GM04503 (cell line): ENCODE results near the gene OR10J5.
"Not testable (repeated sequence)": the region's sequence is repeated elsewhere in the genome, so short reads cannot be mapped to it uniquely, and the experiment has no call there.

Experiments used
- DNase-seq: peaks from one replicate; pipeline ENCODE4 v3.0.0-alpha.2; 2012; ENCODE audit warnings: low read depth

Gene OR10J5, protein sequence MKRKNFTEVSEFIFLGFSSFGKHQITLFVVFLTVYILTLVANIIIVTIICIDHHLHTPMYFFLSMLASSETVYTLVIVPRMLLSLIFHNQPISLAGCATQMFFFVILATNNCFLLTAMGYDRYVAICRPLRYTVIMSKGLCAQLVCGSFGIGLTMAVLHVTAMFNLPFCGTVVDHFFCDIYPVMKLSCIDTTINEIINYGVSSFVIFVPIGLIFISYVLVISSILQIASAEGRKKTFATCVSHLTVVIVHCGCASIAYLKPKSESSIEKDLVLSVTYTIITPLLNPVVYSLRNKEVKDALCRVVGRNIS

DNA sequence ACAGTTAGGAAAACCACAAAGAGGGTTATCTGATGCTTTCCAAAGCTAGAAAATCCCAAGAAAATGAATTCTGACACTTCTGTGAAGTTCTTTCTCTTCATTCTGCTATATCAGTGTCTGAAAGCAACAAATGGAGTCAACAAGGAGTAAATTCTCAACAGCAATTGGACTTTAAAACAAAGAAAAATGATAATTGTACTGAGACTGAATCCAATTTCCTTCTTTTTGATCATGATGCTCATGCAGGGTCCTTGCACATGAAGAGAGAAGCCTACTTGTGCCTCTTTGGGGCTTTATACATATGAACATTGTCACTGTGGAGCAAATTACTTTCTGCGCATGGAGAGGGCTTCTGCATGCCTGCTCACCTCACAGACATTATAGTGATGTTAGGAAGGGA, at the start of gene OR10J5:
TSS of gene OR10J5 (minus strand) at position 101 of the 400 bp plus-strand sequence. CDS start at position 101, 0 bp downstream.
- no peak for DNase-seq

DNA sequence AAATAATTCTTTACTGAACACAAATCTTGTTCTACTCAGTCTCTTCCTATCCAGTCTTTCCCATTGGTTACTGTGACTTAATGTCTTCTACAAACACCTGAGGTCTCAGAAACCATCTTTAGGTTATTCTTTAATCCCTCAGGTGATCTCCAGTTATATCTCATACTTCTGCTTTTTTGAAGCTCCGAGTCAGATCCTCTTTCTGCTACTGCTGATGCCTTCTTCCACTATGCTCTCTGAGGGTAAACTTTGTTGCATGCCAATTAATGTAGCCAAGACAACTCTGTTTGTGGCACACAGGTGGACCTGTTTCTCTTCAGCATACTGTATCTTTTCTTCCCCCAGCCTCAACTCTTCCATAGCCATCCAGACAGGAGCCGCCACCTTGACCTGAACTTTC, 48.7 kb upstream of the OR10J5 start:
- no peak for DNase-seq

DNA sequence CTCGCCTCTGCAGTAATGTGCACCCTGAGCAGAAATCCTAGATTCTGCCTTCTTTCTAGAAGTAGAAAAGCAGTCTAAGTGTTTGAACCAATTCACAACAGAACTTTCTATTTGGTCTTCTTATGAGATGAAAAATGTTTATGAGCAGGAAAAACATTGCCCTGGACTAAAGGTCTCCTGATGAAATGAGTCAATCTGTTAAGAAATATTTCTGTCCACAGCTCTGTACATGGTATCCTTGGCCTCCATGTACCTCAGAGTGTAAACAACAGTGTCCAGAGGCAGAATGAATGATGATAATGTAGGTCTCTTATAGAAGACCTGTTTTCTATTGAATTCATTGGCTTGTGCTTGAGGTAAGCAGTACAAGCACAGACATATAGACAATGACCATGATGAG, 45.6 kb upstream of the OR10J5 start:
- no peak for DNase-seq

DNA sequence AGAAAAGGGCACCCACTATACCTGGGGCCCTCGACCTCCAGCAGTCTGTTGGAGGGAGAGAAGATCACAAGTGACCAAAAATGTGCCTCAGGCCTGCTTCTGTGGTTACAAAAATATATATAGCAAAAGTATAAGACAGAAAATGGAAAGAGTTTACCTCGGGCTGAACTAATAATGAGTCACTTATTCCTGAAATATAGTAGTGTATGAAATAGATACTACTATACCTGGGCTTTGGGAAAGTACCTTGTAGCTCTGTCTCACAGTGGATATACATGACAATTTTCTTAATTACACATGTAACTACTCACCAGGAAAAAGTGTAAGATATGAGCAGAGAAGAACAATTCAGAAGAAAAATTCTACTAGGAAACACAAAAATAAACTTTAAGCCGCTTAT, 44.5 kb upstream of the OR10J5 start:
- no peak for DNase-seq

DNA sequence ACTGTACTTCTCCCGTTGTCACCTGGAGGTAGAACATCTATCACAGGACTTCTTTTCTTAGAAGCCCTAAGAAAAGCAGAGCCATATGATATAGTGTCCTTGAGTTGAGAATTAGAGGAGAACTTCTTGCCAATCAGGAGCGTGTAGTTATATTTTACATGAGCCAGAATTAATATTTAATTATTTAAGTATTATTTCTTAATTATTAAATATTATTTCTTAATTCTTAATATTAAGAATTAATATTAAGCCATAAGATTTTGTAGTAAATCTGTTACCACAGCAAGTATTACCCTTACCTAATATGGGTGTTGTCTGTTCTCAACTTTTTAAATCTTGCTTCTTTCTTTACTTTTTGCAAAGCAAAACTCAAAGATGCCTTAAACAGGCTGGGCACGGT, 41.6 kb upstream of the OR10J5 start:
- DNase-seq, result no peak

DNA sequence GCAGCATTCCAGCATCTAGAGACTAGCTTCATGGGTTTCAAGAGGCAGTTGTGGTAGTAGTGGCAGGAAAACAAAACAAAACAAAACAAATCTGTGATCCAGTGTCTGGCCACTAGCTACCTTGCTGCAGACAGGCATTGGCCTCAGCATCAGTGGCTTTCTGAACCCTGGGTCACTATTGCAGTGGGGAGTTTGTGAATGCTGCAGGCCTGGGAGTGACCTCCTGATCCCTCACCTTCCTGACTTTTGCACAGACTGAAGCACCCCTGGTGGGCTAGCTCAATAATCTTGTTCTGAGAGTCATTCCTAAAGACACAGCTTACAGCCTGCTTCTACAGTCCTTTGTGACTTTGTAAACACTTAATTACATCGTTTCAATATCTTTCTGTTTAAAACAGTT, 26.9 kb upstream of the OR10J5 start:
- DNase-seq, result no peak

DNA sequence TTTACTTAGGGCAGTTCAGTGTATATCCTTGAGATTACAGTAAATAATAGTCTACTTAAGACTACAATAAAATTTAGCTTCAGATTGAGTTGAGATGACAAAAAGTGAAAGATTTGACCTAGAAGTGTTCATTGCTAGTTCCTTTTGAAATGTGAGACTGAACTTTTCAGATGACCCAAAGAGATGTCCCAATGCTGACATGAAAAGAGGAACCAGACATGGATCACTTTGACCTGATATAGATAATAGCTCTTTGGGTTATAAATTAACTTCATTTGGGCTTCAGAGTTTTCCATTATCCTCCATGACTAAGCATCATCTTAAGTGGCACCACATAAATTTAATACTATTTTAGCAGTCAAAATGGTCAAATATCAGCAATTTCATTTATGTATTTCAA, 25.7 kb upstream of the OR10J5 start:
- DNase-seq, result no peak

DNA sequence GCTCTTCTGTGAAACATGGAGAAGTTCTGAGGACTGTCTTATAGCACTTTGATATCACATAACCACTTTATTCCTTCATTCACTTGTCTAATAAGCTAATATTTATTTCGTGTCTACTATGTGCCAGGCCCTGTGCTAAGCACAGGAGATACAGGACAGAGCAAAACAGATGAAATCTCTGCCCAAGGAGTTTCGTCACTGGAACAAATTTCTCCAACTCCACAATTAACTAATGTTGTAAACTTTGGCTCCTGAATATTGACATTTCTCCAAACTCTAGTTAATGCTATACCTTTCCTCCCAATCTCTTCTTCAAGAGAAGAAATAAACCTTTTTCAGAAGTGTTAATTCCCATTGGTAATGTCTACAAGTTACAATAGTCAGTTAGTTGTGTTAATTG, 24.8 kb upstream of the OR10J5 start:
- DNase-seq, result no peak

DNA sequence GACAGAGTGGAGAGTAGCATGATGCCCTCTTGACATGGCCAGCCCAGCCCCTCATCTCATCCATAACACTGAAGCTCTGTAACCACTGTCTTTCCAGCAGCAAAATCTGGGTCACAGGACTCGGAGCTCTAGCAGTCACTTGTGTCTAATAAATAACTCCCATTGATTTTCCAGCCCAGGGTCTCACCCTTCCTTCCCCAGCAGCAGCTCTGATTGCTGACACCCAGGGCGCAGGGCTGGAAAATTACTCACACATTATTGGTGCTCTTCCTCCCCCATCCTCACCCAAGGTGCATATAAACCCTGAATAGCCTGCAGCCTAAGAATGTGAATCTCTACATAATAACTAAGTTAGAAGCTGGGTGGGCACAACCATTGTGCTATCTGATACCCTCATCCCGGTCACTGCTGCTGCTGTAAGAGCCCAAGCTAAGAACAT, 21.1 kb upstream of the OR10J5 start:
- no peak for DNase-seq

DNA sequence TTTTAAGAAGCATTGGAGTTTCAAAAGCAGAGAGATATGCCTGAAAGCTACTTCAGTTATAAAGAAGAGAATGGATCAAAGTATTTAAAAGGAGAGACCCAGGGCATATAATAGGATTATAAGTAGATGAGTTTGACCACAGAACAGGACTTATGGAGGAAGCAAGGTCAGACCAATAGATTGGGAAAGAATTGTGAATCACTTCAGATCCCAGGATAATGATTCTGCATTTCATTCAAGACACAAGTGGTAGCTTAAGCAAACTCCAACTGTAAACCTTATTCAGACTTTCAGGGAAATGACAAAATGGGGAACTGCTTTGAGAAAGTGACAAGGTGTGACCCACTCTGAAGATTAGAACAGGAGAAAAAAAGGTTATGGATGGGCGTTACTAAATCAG, 18.9 kb upstream of the OR10J5 start:
- DNase-seq, result no peak

DNA sequence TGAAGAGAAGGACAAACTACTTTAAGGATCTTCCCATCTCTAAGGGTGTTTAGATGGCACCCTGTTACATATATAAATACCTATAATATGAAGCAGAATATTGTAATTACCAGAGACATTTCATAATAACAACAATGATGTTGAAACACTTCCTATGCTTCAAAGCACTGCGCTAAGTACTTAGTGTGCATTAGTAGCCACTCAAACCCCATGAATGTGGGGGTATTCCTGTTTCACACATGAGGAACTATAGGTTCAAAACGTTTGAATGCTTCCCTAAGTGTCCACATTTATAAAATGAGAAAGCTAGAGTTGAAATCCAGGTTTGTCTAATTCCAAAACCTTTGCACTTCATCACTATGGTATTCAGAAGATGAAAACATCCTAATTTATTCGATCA, 18.5 kb upstream of the OR10J5 start:
- no peak for DNase-seq

DNA sequence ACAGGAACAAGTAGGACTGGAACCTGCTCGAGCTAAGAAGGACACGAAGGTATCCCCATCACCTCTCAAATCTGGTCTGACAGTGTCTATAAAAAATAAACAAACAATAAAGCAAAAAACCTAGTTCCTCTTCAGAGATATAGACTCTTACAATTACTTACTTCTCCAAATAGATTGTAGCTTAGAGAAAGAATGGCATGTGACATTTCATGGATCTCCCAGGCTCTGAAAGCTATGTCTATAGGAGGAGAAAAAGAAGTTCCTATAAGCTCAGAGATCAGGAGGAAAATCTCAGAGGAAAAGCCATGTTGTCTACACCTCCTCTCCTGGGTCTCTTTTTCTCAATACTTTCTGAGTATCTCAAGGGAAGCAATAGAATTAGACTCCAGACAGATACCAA, 12.3 kb upstream of the OR10J5 start:
- DNase-seq, result no peak

DNA sequence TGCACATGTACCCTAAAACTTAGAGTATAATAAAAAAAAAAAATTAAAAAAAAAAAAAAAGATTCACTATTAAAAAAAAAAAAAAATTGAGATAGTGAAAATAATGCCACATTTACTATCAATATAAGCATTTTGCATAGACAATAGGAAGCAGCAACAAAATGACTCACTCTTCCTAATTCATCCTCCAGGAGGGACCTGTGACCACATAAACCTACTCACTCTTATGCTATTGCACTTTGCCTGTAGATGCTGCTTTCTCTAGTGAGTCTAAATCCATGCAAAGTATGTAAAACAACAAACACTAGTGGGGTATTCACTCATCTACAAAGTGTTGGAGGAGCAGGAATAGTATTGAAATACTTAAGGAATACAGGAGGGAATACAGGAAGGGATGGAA, 2.9 kb downstream of the OR10J5 start:
- DNase-seq, result no peak

DNA sequence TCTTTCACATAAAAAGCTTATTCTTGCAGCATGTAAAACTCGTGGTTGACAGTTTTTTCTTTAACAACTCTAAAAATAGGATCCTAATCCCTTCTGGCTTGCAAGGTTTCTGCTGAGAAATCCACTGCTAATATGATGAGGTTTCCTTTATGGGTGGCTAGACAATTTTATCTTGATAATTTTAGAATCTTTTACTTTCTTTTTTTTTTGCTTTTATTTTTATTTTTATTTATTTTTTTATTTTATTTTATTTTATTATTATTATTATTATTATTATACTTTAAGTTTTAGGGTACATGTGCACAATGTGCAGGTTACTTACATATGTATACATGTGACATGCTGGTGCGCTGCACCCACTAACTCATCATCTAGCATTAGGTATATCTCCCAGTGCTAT, 11.0 kb downstream of the OR10J5 start:
- not testable (repeated sequence) for DNase-seq

DNA sequence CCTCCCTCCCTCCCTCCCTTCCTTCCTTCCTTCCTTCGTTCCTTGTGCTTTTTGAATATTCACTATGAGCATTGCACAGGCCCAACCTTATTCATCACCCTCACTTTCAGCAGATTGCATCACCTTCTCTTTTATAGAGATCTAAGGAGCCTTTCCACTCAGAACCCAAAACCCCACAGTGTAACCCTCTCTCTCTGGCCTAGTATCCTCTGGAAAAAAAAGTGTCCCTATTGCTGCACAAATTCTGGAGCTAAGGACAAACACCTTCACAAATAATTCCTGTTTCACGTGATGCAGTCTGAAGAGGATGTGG, 25.6 kb downstream of the OR10J5 start:
- no peak for DNase-seq

DNA sequence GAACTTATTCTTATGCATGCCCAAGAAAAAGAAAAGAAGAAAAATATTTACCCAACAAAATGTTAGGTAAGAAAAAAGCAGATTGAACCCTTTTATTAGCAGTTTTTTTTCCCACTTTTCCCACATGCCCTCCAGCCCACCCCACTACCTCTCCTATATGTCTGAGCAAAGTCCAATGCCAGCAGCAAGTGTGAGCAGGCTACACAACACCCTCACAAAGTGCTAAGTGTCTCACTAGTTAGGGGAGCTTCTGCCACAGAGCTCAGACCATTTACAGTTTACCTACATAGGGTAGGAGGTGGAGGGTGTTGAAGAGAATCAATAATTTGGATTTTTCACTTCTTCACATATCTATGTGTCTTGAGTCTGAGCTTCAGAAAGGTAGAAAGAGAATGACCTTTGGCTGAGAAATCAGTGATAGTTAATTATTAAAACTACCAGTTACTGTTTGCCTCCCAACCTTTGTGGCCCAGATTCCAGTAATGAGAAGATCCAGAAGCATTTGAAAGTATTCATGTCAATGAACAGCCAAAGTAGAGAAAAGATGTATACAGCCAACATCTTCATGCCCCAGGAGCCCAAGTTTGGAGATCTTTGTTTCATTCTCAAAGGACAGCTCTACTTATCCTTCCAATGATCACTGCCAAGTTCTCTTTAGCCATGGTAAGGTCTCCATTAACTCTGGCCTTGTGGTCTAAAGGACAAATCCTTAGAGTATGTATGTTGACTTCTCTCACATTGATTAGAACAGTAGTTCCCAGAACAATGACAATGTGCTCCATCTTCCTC, 26.2 kb downstream of the OR10J5 start:
- DNase-seq, result no peak

DNA sequence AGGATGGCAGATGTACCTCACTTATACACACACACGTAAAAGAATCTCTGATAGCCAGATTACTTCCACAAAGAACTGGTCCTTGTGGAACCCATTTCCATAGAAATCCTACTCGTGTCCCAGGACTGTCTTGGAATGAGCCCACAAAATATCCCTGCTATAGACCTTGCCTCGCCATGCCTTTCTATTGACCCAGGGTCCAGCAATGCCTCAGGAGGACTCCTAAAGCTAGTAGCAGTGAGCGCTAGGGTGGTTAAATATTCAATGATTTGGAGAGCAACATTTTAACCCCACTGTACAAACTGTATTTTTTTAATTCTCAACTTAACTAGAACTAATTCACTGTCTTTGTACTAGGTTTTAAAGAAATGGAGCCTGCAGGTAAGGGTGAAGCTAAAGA, 26.9 kb downstream of the OR10J5 start:
- no peak for DNase-seq

DNA sequence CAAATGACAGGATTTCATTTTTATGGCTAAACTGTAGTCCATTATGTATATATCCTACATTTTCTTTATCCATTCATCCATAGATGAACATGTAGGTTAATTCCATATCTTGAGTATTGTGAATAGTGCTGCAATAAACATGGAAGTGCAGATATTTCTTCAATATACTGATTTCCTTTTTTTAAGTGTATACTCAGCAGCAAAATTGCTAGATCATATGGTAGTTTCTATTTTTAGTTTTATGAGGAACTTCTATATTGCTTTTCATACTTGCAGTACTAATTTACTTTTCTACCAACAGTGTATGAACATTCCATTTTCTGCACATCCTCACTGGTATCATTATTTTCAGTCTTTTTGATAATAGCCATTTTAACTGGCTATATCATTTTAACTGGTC, 30.1 kb downstream of the OR10J5 start:
- DNase-seq, result no peak

DNA sequence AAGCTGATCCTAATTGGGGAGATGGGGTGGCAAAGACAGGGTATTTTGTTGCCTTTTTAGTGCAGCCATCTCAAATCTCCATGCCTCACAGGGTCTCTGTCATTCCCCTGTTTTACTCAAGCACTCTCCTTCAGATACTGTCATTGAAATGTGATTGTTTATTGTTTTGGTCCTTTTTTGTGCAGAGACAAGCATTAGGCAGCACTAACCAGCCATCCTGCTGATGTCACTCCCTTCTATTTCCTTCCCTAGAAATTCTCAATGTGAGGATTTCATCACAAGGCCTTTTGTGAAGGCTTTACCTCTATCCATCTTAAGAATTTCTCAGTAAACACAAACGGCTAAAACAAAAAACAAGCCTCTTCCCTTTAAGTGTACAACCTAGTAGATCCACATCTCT, 34.7 kb downstream of the OR10J5 start:
- DNase-seq, result no peak

DNA sequence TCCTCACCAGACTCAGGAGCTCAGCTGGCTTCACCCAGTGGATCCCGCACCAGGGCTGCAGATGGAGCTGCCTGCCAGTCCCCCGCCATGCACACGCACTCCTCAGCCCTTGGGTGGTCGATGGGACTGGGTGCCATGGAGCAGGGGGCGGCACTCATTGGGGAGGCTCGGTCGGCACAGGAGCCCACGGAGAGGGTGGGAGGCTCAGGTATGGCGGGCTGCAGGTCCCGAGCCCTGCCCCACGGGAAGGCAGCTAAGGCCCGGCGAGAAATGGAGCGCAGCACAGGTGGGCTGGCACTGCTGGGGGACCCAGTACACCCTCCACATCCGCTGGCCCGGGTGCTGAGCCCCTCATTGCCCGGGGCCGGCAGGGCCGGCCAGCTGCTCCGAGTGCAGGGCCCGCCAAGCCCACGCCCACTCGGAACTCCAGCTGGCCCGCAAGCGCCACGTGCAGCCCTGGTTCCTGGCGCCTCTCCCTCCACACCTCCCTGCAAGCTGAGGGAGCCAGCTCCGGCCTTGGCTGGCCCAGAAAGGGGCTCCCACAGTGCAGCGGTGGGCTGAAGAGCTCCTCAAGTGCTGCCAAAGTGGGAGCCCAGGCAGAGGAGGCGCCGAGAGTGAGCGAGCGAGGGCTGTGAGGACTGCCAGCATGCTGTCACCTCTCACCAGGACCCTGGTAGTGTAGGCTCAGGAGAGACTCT, 41.1 kb downstream of the OR10J5 start:
- DNase-seq, result not testable (repeated sequence)

DNA sequence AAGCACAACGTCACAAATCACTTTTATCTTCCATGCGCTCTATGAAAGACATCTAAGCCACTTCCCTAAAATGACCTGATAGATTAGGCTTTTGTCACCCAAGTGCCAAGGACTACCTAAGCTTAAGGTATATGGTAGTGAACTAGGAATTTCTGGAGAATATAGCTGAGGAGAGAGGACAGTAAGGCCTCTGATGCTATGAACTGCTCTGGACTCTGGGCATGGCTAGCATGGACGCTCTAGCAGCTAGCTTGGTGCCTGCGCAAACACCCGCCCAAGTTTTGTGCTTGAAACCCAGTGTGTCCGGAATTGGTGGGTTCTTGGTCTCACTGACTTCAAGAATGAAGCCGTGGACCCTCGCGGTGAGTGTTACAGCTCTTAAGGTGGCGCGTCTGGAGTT, 42.5 kb downstream of the OR10J5 start:
- DNase-seq, result no peak

DNA sequence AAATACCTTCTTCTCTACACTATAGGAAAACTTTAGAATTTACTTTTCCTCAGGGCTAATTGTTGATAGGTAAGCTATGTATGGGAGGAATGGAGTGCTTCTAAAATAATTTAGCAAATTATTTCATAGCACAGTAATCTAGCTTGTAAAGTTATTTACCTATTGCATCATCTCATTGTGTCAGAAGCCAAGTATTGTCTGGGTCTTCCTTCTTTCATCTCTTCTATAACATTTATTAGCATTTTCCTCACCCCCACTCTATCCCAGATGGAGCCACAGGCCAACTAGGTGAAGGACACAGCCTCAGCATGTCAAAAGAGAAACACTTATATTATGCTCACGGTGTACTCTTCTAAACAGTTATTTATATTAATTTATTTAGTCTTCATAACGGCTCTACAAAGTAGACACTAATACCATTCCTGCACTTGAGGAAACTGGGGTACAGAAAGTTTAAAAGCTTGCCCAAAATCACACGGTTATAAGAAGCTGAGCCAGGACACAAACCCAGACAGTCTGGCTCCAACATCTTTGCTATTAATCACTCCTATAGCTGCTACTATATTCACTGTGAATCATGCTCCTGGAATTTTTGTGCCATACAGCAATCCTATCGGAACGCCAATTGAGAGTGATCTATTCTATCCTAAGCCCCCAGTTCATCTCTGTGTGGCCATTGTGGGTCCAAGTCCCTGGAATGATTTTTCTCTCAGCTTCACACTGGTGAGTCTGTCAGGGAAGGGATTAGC, 43.1 kb downstream of the OR10J5 start:
- DNase-seq, result no peak
